ENCODE data around the gene DNMBP.

DNA sequence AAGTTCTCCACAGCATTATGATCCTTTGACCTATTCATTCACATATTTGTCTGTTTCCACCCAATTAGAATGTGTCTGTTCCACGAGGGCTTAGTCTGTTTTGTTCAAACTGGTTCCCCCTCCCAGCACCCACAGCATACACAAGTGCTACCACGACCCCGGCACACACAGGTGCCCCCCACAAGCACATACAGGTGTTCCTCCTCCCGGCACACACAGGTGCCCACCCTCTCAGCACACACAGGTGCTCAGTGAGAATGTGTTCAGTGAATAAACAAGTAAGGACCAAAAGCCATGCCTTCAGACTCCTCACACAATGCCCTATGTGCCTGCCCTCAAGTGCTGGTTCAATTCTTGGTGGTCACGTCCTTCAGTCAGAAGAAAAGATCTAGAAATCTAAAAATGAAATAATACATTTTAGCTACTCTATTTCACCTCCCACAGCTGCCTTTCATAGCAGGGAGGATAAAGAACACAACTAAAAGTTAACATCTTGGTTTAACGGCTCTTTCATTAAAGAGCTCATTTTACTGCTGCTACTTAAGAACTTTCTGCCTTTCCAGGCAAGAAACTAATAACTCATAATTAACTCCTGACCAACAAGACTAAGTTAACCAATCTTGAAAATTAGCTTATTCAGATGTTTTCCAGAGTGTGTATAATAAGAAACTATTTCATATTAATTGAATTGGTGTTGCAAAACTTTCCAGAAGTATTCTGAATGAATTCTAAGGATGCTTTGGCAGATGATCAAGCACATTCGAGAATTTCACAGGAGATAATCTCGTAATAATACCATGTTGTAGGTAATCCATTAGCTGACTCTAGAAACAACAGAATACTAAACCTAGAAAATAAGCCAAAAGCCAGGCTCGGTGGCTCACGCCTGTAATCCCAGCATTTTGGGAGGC lies 2.3 kb downstream of the DNMBP start:
- TF ChIP-seq, protein P1, sequence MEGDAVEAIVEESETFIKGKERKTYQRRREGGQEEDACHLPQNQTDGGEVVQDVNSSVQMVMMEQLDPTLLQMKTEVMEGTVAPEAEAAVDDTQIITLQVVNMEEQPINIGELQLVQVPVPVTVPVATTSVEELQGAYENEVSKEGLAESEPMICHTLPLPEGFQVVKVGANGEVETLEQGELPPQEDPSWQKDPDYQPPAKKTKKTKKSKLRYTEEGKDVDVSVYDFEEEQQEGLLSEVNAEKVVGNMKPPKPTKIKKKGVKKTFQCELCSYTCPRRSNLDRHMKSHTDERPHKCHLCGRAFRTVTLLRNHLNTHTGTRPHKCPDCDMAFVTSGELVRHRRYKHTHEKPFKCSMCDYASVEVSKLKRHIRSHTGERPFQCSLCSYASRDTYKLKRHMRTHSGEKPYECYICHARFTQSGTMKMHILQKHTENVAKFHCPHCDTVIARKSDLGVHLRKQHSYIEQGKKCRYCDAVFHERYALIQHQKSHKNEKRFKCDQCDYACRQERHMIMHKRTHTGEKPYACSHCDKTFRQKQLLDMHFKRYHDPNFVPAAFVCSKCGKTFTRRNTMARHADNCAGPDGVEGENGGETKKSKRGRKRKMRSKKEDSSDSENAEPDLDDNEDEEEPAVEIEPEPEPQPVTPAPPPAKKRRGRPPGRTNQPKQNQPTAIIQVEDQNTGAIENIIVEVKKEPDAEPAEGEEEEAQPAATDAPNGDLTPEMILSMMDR (conservative IDR thresholded peaks at IDR 0.05): no peak
- no peak for TF ChIP-seq ZFX (IDR thresholded peaks at IDR 0.05)
